HCT116 (cell line): ENCODE results near the gene ACKR4. TPM values are rescaled to one million over a fixed set of nuclear protein-coding genes. Genes with fewer than 3 reads are reported as not detected.

Source experiments
- ATAC-seq: fragments of 200-7000 bp; cut with Tn5 transposase; 2 replicates; pipeline ENCODE4 v1.9.1; 2020; ENCODE audit warnings: mild to moderate bottlenecking, moderate library complexity
- BruUV-seq: library from RNA; stranded (reverse); fragments of 400-500 nt; replicated peaks from 2 replicates; lab custom pipeline; 2021; lab: Mats Ljungman, UMichigan
- CTCF ChIA-PET: fragments of 300-600 bp; sonication (Branson Sonifier 250); formaldehyde crosslinking; loops from one replicate; lab custom pipeline; 2021; ENCODE audit warnings: antibody characterized with exemption; lab: Charles Lee
- POLR2A ChIA-PET: fragments of 300-600, 350-600 bp; sonication (Branson Sonifier 250); formaldehyde crosslinking; loops from one replicate; lab custom pipeline; 2021; ENCODE audit warnings: antibody characterized with exemption; lab: Charles Lee
- RAD21 ChIA-PET, 2 experiments: fragments of 300-600 bp; sonication (Branson Sonifier 250); formaldehyde crosslinking; loops; one replicate each; lab custom pipeline; 2023; ENCODE audit warnings: low total read pairs in 2 of 2; ENCODE audit not compliant: uncharacterized antibody in 2 of 2, unreplicated experiment in 2 of 2, low non-redundant PET in 1 of 2; lab: Charles Lee
- DNase-seq: peaks from one replicate; pipeline ENCODE4 v3.0.0-alpha.2; 2010; ENCODE audit warnings: low read depth, low spot score
- H2AFZ ChIP-seq: fragments of 200-600 bp; shearing (Covaris generic), sonication (generic); 2 replicates; pipeline ENCODE4 v1.6.1; 2017; ENCODE audit warnings: low read depth, mixed run types, mixed read lengths, antibody characterized with exemption, low read length; ENCODE audit not compliant: poor library complexity, severe bottlenecking
- H3K27ac ChIP-seq: 2 replicates; pipeline ENCODE4 v1.5.1; 2012; ENCODE audit warnings: low read depth, low read length
- H3K27me3 ChIP-seq: fragments of 200-600 bp; sonication (generic); 2 replicates; pipeline ENCODE4 v1.6.1; 2016; ENCODE audit warnings: mixed run types, low read length, mixed read lengths; ENCODE audit not compliant: insufficient read depth
- H3K36me3 ChIP-seq, 2 experiments: fragments of 200-500 bp in 1 of 2; fragments of 200-600 bp in 1 of 2; sonication (Bioruptor generic) in 1 of 2; sonication (generic) in 1 of 2; 2 replicates each; pipeline versions ENCODE4 v1.5.1 to v1.6.1; 2014 to 2016; ENCODE audit warnings: low read length in 2 of 2, inconsistent platforms in 1 of 2, mixed read lengths in 1 of 2, mixed run types in 1 of 2; ENCODE audit not compliant: insufficient read depth in 2 of 2, control insufficient read depth in 1 of 2
- H3K4me1 ChIP-seq, 2 experiments: fragments of 200-600 bp in 1 of 2; sonication (generic) in 1 of 2; 2 replicates each; pipeline versions ENCODE4 v1.5.1 to v1.6.1; 2012 to 2017; ENCODE audit warnings: low read length in 2 of 2, inconsistent platforms in 1 of 2, mild to moderate bottlenecking in 1 of 2, mixed read lengths in 1 of 2, mixed run types in 1 of 2, moderate library complexity in 1 of 2; ENCODE audit not compliant: insufficient read depth in 2 of 2, control insufficient read depth in 1 of 2
- H3K4me2 ChIP-seq: fragments of 200-600 bp; sonication (generic); 2 replicates; pipeline ENCODE4 v1.6.1; 2017; ENCODE audit warnings: mixed run types, low read length, mixed read lengths
- H3K4me3 ChIP-seq, 2 experiments: fragments of 200-600 bp in 1 of 2; sonication (generic) in 1 of 2; replicated peaks in 1 of 2; 2 replicates each; pipeline ENCODE4 v1.5.1; 2011 to 2016; ENCODE audit warnings: low read length in 2 of 2, control low read depth in 1 of 2, low read depth in 1 of 2, mild to moderate bottlenecking in 1 of 2, mixed read lengths in 1 of 2, mixed run types in 1 of 2
- H3K79me2 ChIP-seq: fragments of 200-600 bp; sonication (generic); 2 replicates; pipeline ENCODE4 v1.6.1; 2017; ENCODE audit warnings: mild to moderate bottlenecking, mixed run types, low read length, moderate library complexity, mixed read lengths; ENCODE audit not compliant: insufficient read depth
- H3K9ac ChIP-seq: fragments of 200-600 bp; sonication (generic); 2 replicates; pipeline ENCODE4 v1.6.1; 2016; ENCODE audit warnings: low read length, mixed read lengths
- H3K9me2 ChIP-seq: fragments of 200-600 bp; sonication (generic), shearing (Covaris generic); 2 replicates; pipeline ENCODE4 v1.6.1; 2017; ENCODE audit warnings: mixed run types, mild to moderate bottlenecking, moderate library complexity; ENCODE audit not compliant: insufficient read depth
- H3K9me3 ChIP-seq, 2 experiments: fragments of 200-500 bp in 1 of 2; fragments of 200-600 bp in 1 of 2; sonication (Bioruptor generic) in 1 of 2; sonication (generic) in 1 of 2; 2 replicates each; pipeline ENCODE4 v1.6.1; 2014 to 2017; ENCODE audit warnings: low read length in 2 of 2, mixed read lengths in 2 of 2, inconsistent platforms in 1 of 2, low read depth in 1 of 2, mild to moderate bottlenecking in 1 of 2, mixed run types in 1 of 2, moderate library complexity in 1 of 2; ENCODE audit not compliant: control insufficient read depth in 1 of 2, insufficient read depth in 1 of 2
- H4K20me1 ChIP-seq: fragments of 200-600 bp; sonication (generic), shearing (Covaris generic); 2 replicates; pipeline ENCODE4 v1.6.1; 2017; ENCODE audit warnings: mixed run types, mild to moderate bottlenecking, moderate library complexity; ENCODE audit not compliant: insufficient read depth
- ATF3 ChIP-seq: IDR thresholded peaks from 2 replicates; pipeline ENCODE4 v1.6.1; 2012
- CBX3 ChIP-seq: IDR thresholded peaks from 2 replicates; pipeline ENCODE4 v1.6.1; 2012; ENCODE audit warnings: low read depth
- EZH2phosphoT487 ChIP-seq: fragments of 200-600 bp; IDR thresholded peaks from 2 replicates; pipeline ENCODE4 v1.6.1; 2018; ENCODE audit warnings: antibody characterized with exemption, borderline replicate concordance
- JUND ChIP-seq: IDR thresholded peaks from 2 replicates; pipeline ENCODE4 v1.6.1; 2012
- POLR2A ChIP-seq: IDR thresholded peaks from 2 replicates; pipeline ENCODE4 v1.7.0; 2011; ENCODE audit warnings: borderline replicate concordance; ENCODE audit not compliant: insufficient read depth, insufficient read length; ENCODE audit errors: extremely low read depth
- POLR2AphosphoS5 ChIP-seq: IDR thresholded peaks from 2 replicates; pipeline ENCODE4 v1.6.1; 2011; ENCODE audit warnings: mild to moderate bottlenecking, low read depth, low read length, moderate library complexity
- RAD21 ChIP-seq: IDR thresholded peaks from 2 replicates; pipeline ENCODE4 v1.6.1; 2012; ENCODE audit warnings: low read depth, mild to moderate bottlenecking
- REST ChIP-seq: IDR thresholded peaks from 2 replicates; pipeline ENCODE4 v1.6.1; 2012; ENCODE audit warnings: low read depth
- SIN3A ChIP-seq: IDR thresholded peaks from 2 replicates; pipeline ENCODE4 v1.6.1; 2012; ENCODE audit warnings: low read depth
- SRF ChIP-seq: IDR thresholded peaks from 2 replicates; pipeline ENCODE4 v1.6.1; 2012; ENCODE audit warnings: low read depth
- TCF7L2 ChIP-seq: IDR thresholded peaks from 2 replicates; pipeline ENCODE4 v1.7.0; 2011; ENCODE audit warnings: borderline replicate concordance, inconsistent platforms; ENCODE audit not compliant: insufficient read depth, insufficient read length; ENCODE audit errors: extremely low read depth
- YY1 ChIP-seq: IDR thresholded peaks from 2 replicates; pipeline ENCODE4 v1.6.1; 2011; ENCODE audit warnings: low read length, low read depth, moderate library complexity, mild to moderate bottlenecking; ENCODE audit not compliant: insufficient replicate concordance; ENCODE audit errors: extremely low read depth
- ZBTB33 ChIP-seq: IDR thresholded peaks from 2 replicates; pipeline ENCODE4 v1.6.1; 2011; ENCODE audit warnings: mild to moderate bottlenecking, low read length, moderate library complexity; ENCODE audit not compliant: insufficient replicate concordance; ENCODE audit errors: extremely low read depth
- ZNF274 ChIP-seq: fragments of 200-500 bp; sonication (Bioruptor generic); IDR thresholded peaks from 2 replicates; pipeline ENCODE4 v1.6.1; 2014; ENCODE audit warnings: mild to moderate bottlenecking, low read depth, low read length, inconsistent platforms
- intact Hi-C: fragments of 100-400 bp; cut with micrococcal nuclease; formaldehyde crosslinking; loops from 2 replicates; pipeline ENCODE4 v1.10.0; 2022
- total RNA-seq: library from RNA; stranded (reverse); gene quantifications from one replicate; pipeline ENCODE4 v1.2.1, GENCODE V29; 2021; ENCODE audit not compliant: unreplicated experiment

ACKR4 gene
- total RNA-seq, 1 experiment from 2014 or later, result 0.12 TPM

- TF ChIP-seq JUND, result no peak
- no peak for TF ChIP-seq POLR2AphosphoS5
- TF ChIP-seq POLR2A, result no peak
- TF ChIP-seq SIN3A, result no peak
Observed at GRCh38 chr3:132563420-132564069, 33.5 kb upstream of the ACKR4 start (continued).

- ATAC-seq, result no peak
- Histone ChIP-seq H3K79me2 (no peaks in the 10 kb centered on the region), H3K9me2 (no peaks in the 10 kb centered on the region), H2AFZ (no peak overlapping the region), H3K36me3 (no peaks in the 10 kb centered on the region), H4K20me1 (no peaks in the 10 kb centered on the region), H3K4me3 (no peak overlapping the region), H3K27me3 (no peaks in the 10 kb centered on the region), H3K9me3 (no peaks in the 10 kb centered on the region), H3K4me1 (no peaks in the 10 kb centered on the region), H3K4me2 (no peak overlapping the region), H3K27ac (no peak overlapping the region), H3K9ac (no peak overlapping the region)
- CTCF ChIA-PET, result no interaction called here
- no peak for DNase-seq
- POLR2A ChIA-PET, result no interaction called here
- TF ChIP-seq YY1, result no peak
- no peak for TF ChIP-seq EZH2phosphoT487
- TF ChIP-seq JUND, result no peak
- no peak for TF ChIP-seq TCF7L2
- no peak for TF ChIP-seq ZBTB33
- TF ChIP-seq REST, result no peak
- TF ChIP-seq CBX3, result no peak
- no peak for TF ChIP-seq ZNF274
- no peak for TF ChIP-seq RAD21
- TF ChIP-seq ATF3, result no peak
- no peak for TF ChIP-seq SRF
- intact Hi-C loops, result no loop called here
- RAD21 ChIA-PET, result no interaction called here
- BruUV-seq, result no TSS peak
Observed at GRCh38 chr3:132564070-132564465, 33.0 kb upstream of the ACKR4 start.
